Suprapubic skin (tissue), 4 donors: ENCODE data around the gene NACA. TPM values are rescaled to one million over a fixed set of nuclear protein-coding genes. Genes with fewer than 3 reads are reported as not detected.

Experiments used
- DNase-seq, 2 donors: peaks; one replicate each; pipeline ENCODE4 v3.0.0-alpha.2; 2019; ENCODE audit warnings: low spot score in 2 of 2
- H3K27ac ChIP-seq: fragments of 200-600 bp; sonication (generic); one replicate; pipeline ENCODE4 v1.5.1; 2019
- H3K27me3 ChIP-seq: fragments of 200-600 bp; sonication (generic); one replicate; pipeline ENCODE4 v1.5.1; 2019
- H3K36me3 ChIP-seq: fragments of 200-600 bp; sonication (generic); one replicate; pipeline ENCODE4 v1.5.1; 2019
- H3K4me1 ChIP-seq: fragments of 200-600 bp; sonication (generic); one replicate; pipeline ENCODE4 v1.5.1; 2019
- H3K4me3 ChIP-seq: fragments of 200-600 bp; sonication (generic); one replicate; pipeline ENCODE4 v1.5.1; 2019; ENCODE audit warnings: mild to moderate bottlenecking
- H3K9me3 ChIP-seq: fragments of 200-600 bp; sonication (generic); one replicate; pipeline ENCODE4 v1.5.1; 2019
- EP300 ChIP-seq: sonication (generic); formaldehyde crosslinking; IDR thresholded peaks from one replicate; pipeline ENCODE4 v1.6.1; 2017; ENCODE audit warnings: antibody characterized with exemption
- POLR2A ChIP-seq, 2 donors: fragments of 450-650 bp; IDR thresholded peaks; one replicate each; pipeline ENCODE4 v1.6.1; 2017; ENCODE audit warnings: antibody characterized with exemption in 2 of 2, mild to moderate bottlenecking in 2 of 2, moderate library complexity in 2 of 2
- POLR2AphosphoS5 ChIP-seq, 3 donors: sonication (generic); formaldehyde crosslinking; IDR thresholded peaks; one replicate each; pipeline ENCODE4 v1.6.1; 2017; ENCODE audit warnings: antibody characterized with exemption in 3 of 3
- WGBS: methylation state at CpG from one replicate; pipeline ENCODE4 v1.1.5; 2018; 5-methylcytosine and 5-hydroxymethylcytosine counted together
- total RNA-seq, 4 donors: library from RNA; depleted of rRNA; stranded (reverse); fragments of >200 nt; gene quantifications; one replicate each; pipeline ENCODE4 v1.1.0, GENCODE V29; 2016
- TF ChIP-seq, protein P1 (sequence below), 2 donors: fragments of 200-600 bp in 1 of 2; fragments of 450-650 bp in 1 of 2; sonication (generic) in 1 of 2; IDR thresholded peaks; one replicate each; pipeline ENCODE4 v1.5.1; 2016 to 2019; ENCODE audit warnings: antibody characterized with exemption in 2 of 2, mild to moderate bottlenecking in 1 of 2, moderate library complexity in 1 of 2

NACA gene
- total RNA-seq, 4 donors from 2014 or later, result 1,068 to 1,481 (median 1,369) TPM

DNA sequence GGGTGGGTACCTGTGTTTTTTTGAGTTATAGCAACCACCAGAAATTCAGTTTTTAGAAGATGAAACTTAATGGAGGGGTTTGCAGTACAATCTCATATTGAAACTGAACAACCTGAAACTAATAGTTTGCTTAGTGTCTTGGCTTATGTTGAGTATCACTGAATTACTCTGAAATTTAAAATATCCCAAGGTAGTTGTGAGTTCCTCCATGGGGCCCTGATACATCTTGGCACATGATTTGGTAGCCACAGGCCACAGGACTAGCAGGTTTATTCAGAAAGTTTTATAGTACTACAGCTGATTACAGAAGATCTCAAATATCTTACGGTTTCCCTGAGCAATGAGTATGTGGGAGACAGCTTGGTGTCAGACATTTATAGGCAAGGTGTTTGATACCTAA is 47.4 kb downstream of the NACA start:
- WGBS, result 63% methylated on average over 1 of the region's 1 CpG
- H3K36me3 ChIP-seq, result no peaks in the 10 kb centered on the region
- DNase-seq, result no peak
- H3K4me1 ChIP-seq, result peaks cover 32% of the 10 kb centered on the region
- TF ChIP-seq, protein P1, sequence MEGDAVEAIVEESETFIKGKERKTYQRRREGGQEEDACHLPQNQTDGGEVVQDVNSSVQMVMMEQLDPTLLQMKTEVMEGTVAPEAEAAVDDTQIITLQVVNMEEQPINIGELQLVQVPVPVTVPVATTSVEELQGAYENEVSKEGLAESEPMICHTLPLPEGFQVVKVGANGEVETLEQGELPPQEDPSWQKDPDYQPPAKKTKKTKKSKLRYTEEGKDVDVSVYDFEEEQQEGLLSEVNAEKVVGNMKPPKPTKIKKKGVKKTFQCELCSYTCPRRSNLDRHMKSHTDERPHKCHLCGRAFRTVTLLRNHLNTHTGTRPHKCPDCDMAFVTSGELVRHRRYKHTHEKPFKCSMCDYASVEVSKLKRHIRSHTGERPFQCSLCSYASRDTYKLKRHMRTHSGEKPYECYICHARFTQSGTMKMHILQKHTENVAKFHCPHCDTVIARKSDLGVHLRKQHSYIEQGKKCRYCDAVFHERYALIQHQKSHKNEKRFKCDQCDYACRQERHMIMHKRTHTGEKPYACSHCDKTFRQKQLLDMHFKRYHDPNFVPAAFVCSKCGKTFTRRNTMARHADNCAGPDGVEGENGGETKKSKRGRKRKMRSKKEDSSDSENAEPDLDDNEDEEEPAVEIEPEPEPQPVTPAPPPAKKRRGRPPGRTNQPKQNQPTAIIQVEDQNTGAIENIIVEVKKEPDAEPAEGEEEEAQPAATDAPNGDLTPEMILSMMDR (IDR thresholded peaks at IDR 0.05), result no peak
- TF ChIP-seq EP300 (no peak), POLR2A (IDR thresholded peaks at IDR 0.05) (no peak), POLR2AphosphoS5 (IDR thresholded peaks at IDR 0.05) (no peak)
- no peak overlapping the region for H3K4me3 ChIP-seq
- H3K27ac ChIP-seq, result no peak overlapping the region
- no peaks in the 10 kb centered on the region for H3K27me3 ChIP-seq
- H3K9me3 ChIP-seq, result no peaks in the 10 kb centered on the region

- no peaks in the 10 kb centered on the region for H3K27me3 ChIP-seq
- no peaks in the 10 kb centered on the region for H3K9me3 ChIP-seq
- H3K4me1 ChIP-seq, result peaks cover 27% of the 10 kb centered on the region
- TF ChIP-seq EP300 (no peak), POLR2AphosphoS5 (IDR thresholded peaks at IDR 0.05) (no peak), POLR2A (IDR thresholded peaks at IDR 0.05) (no peak)
- TF ChIP-seq, protein P1 (IDR thresholded peaks at IDR 0.05), result no peak
- H3K27ac ChIP-seq, result no peak overlapping the region
- peak; percentile 29 to 31 for DNase-seq
- 84% methylated on average over 11 of the region's 11 CpGs for WGBS
- H3K4me3 ChIP-seq, result no peak overlapping the region
- H3K36me3 ChIP-seq, result peaks cover 4% of the 10 kb centered on the region
Measured at GRCh38 chr12:56676851-56677580, 48.1 kb downstream of the NACA start.

GRCh38 chr12:56671608-56672007 is 53.5 kb downstream of the NACA start:
- no peaks in the 10 kb centered on the region for H3K9me3 ChIP-seq

GRCh38 chr12:56670836-56671235 is 54.3 kb downstream of the NACA start:
- Histone ChIP-seq H3K4me3 (no peak overlapping the region), H3K9me3 (no peaks in the 10 kb centered on the region), H3K27me3 (no peaks in the 10 kb centered on the region), H3K27ac (no peak overlapping the region), H3K4me1 (peaks cover 7% of the 10 kb centered on the region), H3K36me3 (peaks cover 62% of the 10 kb centered on the region)
- peak in 1 of 2 donors; percentile 21 for DNase-seq
- TF ChIP-seq POLR2A (IDR thresholded peaks at IDR 0.05), result no peak
- TF ChIP-seq POLR2AphosphoS5 (IDR thresholded peaks at IDR 0.05), result no peak
- TF ChIP-seq, protein P1 (IDR thresholded peaks at IDR 0.05), result no peak
- TF ChIP-seq EP300, result no peak
- 75% methylated on average over 4 of the region's 4 CpGs for WGBS

More at GRCh38 chr12:56671608-56672007, 53.5 kb downstream of the NACA start:
- Histone ChIP-seq H3K27me3 (no peaks in the 10 kb centered on the region), H3K4me3 (no peak overlapping the region), H3K27ac (no peak overlapping the region), H3K4me1 (peaks cover 8% of the 10 kb centered on the region), H3K36me3 (peaks cover 56% of the 10 kb centered on the region)
- no peak for DNase-seq
- TF ChIP-seq POLR2A (IDR thresholded peaks at IDR 0.05) (no peak), EP300 (no peak), POLR2AphosphoS5 (IDR thresholded peaks at IDR 0.05) (no peak)
- TF ChIP-seq, protein P1 (IDR thresholded peaks at IDR 0.05), result no peak
- 96% methylated on average over 2 of the region's 2 CpGs for WGBS

DNA sequence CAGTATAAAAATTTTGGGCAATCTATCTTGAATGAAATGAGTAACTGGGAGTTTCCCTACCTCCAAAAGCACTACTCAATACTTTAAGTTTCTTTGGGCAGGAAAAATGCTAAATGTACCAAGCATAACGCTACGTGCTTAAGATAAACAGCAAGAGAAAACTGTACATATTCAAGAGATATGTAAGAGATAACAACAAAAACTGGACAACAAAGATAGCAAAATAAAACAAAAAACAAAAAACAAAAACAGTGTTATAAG is 57.0 kb downstream of the NACA start:
- no peaks in the 10 kb centered on the region for H3K27me3 ChIP-seq
- peaks cover 87% of the 10 kb centered on the region for H3K36me3 ChIP-seq
- 90% methylated on average over 2 of the region's 2 CpGs for WGBS
- no peak overlapping the region for H3K4me3 ChIP-seq
- no peaks in the 10 kb centered on the region for H3K9me3 ChIP-seq
- H3K4me1 ChIP-seq, result peaks cover 5% of the 10 kb centered on the region
- no peak overlapping the region for H3K27ac ChIP-seq
- no peak for TF ChIP-seq POLR2AphosphoS5 (IDR thresholded peaks at IDR 0.05)
- TF ChIP-seq POLR2A (IDR thresholded peaks at IDR 0.05), result no peak
- TF ChIP-seq, protein P1 (IDR thresholded peaks at IDR 0.05), result no peak
- TF ChIP-seq EP300, result no peak
- no peak for DNase-seq

Other genes with a start within 250 kb of the NACA start
- gene GLS2, start 237.1 kb downstream of the NACA start, total RNA-seq, result 10 to 100 TPM in 2 of 4 donors, 1 to 10 TPM in 2; 7.9 to 23.9 (median 10.5) TPM
- 10 to 100 TPM; 14.5 to 88.0 (median 29.1) TPM for gene RBMS2, start 203.5 kb downstream of the NACA start, total RNA-seq
- gene BAZ2A, start 95.0 kb downstream of the NACA start, total RNA-seq, result 100 to 1,000 TPM in 3 of 4 donors, 10 to 100 TPM in 1; 100.0 to 243 (median 129) TPM
- 100 to 1,000 TPM; 423 to 515 (median 438) TPM for gene ATP5F1B, start 79.3 kb downstream of the NACA start, total RNA-seq
- gene PTGES3, start 37.0 kb downstream of the NACA start, total RNA-seq, result 10 to 100 TPM; 51.7 to 71.2 (median 69.9) TPM
- gene PRIM1, start 27.0 kb upstream of the NACA start, total RNA-seq, result 10 to 100 TPM in 2 of 4 donors, 1 to 10 TPM in 2; 9.1 to 12.4 (median 10.3) TPM
- 1 to 10 TPM in 1 of 4 donors, under 1 TPM in 3; 0.38 to 2.4 (median 0.61) TPM for gene HSD17B6, start 38.0 kb upstream of the NACA start, total RNA-seq
- gene SDR9C7, start 209.1 kb upstream of the NACA start, total RNA-seq, result 10 to 100 TPM in 3 of 4 donors, 1 to 10 TPM in 1; 6.2 to 75.6 (median 51.1) TPM
- gene RDH16, start 232.3 kb upstream of the NACA start, total RNA-seq, result 1 to 10 TPM in 3 of 4 donors, under 1 TPM in 1; 0.65 to 2.4 (median 1.8) TPM